Neural crest cell (in vitro differentiated cells): ENCODE results near the gene SORCS2. TPM values are rescaled to one million over a fixed set of nuclear protein-coding genes. Genes with fewer than 3 reads are reported as not detected.

ENCODE experiments used
- DNase-seq: peaks from one replicate; pipeline ENCODE4 v3.0.0; 2021; ENCODE audit warnings: low read depth, mixed read lengths, low spot score
- H3K27ac Mint-ChIP-seq: one replicate; pipeline ENCODE4 v1.8.0; 2021; ENCODE audit warnings: mild to moderate bottlenecking, mixed read lengths; ENCODE audit not compliant: unreplicated experiment
- H3K27me3 Mint-ChIP-seq: 2 replicates; pipeline ENCODE4 v1.8.0; 2021; ENCODE audit warnings: low read depth, mild to moderate bottlenecking, mixed read lengths
- H3K36me3 Mint-ChIP-seq: 2 replicates; pipeline ENCODE4 v1.8.0; 2021; ENCODE audit warnings: low read depth, mild to moderate bottlenecking, mixed read lengths
- H3K4me1 Mint-ChIP-seq: 2 replicates; pipeline ENCODE4 v1.8.0; 2021; ENCODE audit warnings: mixed read lengths
- H3K4me3 Mint-ChIP-seq: one replicate; pipeline ENCODE4 v1.8.0; 2021; ENCODE audit warnings: mild to moderate bottlenecking, mixed read lengths
- H3K9me3 Mint-ChIP-seq: 2 replicates; pipeline ENCODE4 v1.8.0; 2021; ENCODE audit warnings: mixed read lengths
- total RNA-seq: library from RNA; stranded (reverse); gene quantifications from 2 replicates; pipeline ENCODE4 v1.2.1, GENCODE V29; 2021
- TF ChIP-seq, protein P1 (sequence below): fragments of 200-600 bp; sonication (generic); conservative IDR thresholded peaks from 2 replicates; pipeline ENCODE4 v1.5.0; 2021; ENCODE audit warnings: antibody characterized with exemption, mild to moderate bottlenecking

SORCS2 gene
- total RNA-seq, 1 donor from 2014 or later: 1.1 TPM

DNA sequence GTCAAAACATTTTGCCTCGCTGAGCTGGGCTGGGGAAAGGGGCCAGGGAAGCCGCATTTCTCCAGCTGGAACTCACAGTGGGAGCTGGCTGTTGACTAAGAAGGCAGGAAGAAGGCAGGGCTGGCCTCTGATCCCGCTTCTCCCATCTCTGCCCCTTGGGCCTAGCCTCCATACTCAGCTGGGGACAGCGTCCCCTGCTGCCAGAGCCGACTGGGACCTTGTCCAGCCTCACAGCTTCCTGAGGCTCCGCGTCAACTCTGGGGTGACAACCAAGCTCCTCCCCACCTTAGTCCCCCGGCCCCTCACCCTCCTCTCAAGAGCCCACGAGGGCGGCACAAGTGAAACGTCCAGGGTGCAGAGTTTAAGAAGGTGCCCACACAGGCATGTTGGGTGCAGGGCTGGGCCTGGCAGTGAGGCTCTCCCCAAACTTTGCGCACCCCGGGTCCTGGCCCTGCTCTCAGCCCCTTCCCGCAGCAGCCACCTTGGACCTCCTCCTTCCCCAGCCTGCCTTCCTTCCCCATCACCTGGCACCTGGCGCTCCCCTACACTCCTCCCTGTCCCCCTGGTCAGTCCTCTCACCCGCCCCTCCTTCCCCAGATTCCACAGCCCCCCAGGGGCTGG lies 141.6 kb downstream of the SORCS2 start:
- Mint-ChIP-seq H3K27me3 (peaks cover 3% of the 10 kb centered on the region), H3K9me3 (peaks cover 3% of the 10 kb centered on the region), H3K4me1 (peaks cover 12% of the 10 kb centered on the region), H3K36me3 (no peaks in the 10 kb centered on the region), H3K27ac (no peak overlapping the region), H3K4me3 (no peak overlapping the region)
- DNase-seq: no peak
- TF ChIP-seq, protein P1, sequence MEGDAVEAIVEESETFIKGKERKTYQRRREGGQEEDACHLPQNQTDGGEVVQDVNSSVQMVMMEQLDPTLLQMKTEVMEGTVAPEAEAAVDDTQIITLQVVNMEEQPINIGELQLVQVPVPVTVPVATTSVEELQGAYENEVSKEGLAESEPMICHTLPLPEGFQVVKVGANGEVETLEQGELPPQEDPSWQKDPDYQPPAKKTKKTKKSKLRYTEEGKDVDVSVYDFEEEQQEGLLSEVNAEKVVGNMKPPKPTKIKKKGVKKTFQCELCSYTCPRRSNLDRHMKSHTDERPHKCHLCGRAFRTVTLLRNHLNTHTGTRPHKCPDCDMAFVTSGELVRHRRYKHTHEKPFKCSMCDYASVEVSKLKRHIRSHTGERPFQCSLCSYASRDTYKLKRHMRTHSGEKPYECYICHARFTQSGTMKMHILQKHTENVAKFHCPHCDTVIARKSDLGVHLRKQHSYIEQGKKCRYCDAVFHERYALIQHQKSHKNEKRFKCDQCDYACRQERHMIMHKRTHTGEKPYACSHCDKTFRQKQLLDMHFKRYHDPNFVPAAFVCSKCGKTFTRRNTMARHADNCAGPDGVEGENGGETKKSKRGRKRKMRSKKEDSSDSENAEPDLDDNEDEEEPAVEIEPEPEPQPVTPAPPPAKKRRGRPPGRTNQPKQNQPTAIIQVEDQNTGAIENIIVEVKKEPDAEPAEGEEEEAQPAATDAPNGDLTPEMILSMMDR: no peak

DNA sequence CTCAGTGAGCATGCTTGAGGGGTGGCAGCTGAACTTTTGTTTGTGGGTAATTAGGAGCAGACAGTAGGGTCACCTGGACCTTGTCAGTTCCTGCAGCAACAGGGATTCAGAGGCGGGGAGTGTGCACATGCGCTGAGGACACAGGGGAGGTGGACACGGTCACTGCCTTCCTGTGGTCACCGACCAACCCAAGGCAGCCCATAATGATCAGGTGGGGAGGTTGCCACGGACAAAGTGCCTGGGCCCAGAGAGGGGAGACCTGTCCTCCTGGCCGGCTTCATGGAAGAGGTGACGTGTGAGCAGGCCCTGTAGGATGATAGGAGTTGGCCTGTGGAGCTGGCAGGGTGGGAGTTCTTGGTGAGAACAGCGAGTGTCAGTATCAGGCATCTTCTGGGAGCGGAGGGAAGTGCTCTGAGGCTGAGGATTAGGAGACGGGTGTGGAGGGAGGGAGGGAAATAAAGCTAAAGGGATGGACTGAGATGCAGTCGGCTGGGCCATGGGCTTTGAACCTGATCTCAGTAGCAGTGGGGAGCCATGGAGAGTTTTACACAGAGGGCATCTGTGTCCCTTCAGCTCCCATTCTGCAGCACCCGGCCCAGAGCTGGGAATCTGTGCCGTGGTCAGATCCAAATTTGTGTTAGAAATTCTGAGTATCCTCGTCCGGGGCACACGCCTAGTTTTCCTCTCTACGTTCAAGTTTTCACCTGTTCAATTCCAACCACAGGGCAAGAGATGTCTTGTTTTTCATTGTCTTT lies 142.4 kb downstream of the SORCS2 start:
- Mint-ChIP-seq H3K27me3 (peaks cover 3% of the 10 kb centered on the region), H3K9me3 (peaks cover 3% of the 10 kb centered on the region), H3K4me3 (no peak overlapping the region), H3K36me3 (no peaks in the 10 kb centered on the region), H3K4me1 (peaks cover 12% of the 10 kb centered on the region), H3K27ac (peak overlapping the region; percentile 63)
- TF ChIP-seq, protein P1: no peak
- no peak for DNase-seq

GRCh38 chr4:7335344-7336066 lies 143.2 kb downstream of the SORCS2 start:
- H3K9me3 Mint-ChIP-seq: peaks cover 3% of the 10 kb centered on the region
- H3K4me1 Mint-ChIP-seq: peaks cover 12% of the 10 kb centered on the region
- peak; percentile 79 for DNase-seq
- TF ChIP-seq, protein P1: peak; percentile 72
- H3K27me3 Mint-ChIP-seq: peaks cover 3% of the 10 kb centered on the region
- peak overlapping the region; percentile 63 for H3K27ac Mint-ChIP-seq
- H3K36me3 Mint-ChIP-seq: no peaks in the 10 kb centered on the region
- H3K4me3 Mint-ChIP-seq: no peak overlapping the region

- TF ChIP-seq, protein P1: no peak
- peaks cover 3% of the 10 kb centered on the region for H3K9me3 Mint-ChIP-seq
Measured at GRCh38 chr4:7336067-7336569, 143.8 kb downstream of the SORCS2 start.

GRCh38 chr4:7336732-7337131 lies 144.4 kb downstream of the SORCS2 start:
- peaks cover 3% of the 10 kb centered on the region for H3K9me3 Mint-ChIP-seq

More at GRCh38 chr4:7336067-7336569, 143.8 kb downstream of the SORCS2 start:
- Mint-ChIP-seq H3K27me3 (peaks cover 3% of the 10 kb centered on the region), H3K4me3 (no peak overlapping the region), H3K36me3 (no peaks in the 10 kb centered on the region), H3K4me1 (peaks cover 12% of the 10 kb centered on the region), H3K27ac (no peak overlapping the region)
- no peak for DNase-seq

More at GRCh38 chr4:7336732-7337131, 144.4 kb downstream of the SORCS2 start:
- H3K27ac Mint-ChIP-seq: no peak overlapping the region
- H3K4me3 Mint-ChIP-seq: no peak overlapping the region
- H3K4me1 Mint-ChIP-seq: peaks cover 12% of the 10 kb centered on the region
- no peak for DNase-seq
- TF ChIP-seq, protein P1: no peak
- peaks cover 3% of the 10 kb centered on the region for H3K27me3 Mint-ChIP-seq
- H3K36me3 Mint-ChIP-seq: no peaks in the 10 kb centered on the region
